ENCODE data around the gene STPG4. TPM values are rescaled to one million over a fixed set of nuclear protein-coding genes. Genes with fewer than 3 reads are reported as not detected.
"Not testable (repeated sequence)": the region's sequence is repeated elsewhere in the genome, so short reads cannot be mapped to it uniquely, and the experiment has no call there.

STPG4 gene, protein sequence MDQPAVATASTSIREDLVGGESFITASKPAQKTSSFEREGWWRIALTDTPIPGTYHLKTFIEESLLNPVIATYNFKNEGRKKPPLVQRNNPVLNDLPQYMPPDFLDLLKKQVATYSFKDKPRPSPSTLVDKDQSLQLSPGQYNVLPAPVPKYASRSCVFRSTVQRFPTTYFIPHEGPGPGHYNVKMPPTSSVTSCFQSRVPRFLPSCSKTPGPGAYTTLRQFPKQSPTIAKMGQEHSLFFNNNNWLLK
- not detected in 2 replicates for total RNA-seq (2014; rRNA removed; shearing (Covaris generic))

DNA sequence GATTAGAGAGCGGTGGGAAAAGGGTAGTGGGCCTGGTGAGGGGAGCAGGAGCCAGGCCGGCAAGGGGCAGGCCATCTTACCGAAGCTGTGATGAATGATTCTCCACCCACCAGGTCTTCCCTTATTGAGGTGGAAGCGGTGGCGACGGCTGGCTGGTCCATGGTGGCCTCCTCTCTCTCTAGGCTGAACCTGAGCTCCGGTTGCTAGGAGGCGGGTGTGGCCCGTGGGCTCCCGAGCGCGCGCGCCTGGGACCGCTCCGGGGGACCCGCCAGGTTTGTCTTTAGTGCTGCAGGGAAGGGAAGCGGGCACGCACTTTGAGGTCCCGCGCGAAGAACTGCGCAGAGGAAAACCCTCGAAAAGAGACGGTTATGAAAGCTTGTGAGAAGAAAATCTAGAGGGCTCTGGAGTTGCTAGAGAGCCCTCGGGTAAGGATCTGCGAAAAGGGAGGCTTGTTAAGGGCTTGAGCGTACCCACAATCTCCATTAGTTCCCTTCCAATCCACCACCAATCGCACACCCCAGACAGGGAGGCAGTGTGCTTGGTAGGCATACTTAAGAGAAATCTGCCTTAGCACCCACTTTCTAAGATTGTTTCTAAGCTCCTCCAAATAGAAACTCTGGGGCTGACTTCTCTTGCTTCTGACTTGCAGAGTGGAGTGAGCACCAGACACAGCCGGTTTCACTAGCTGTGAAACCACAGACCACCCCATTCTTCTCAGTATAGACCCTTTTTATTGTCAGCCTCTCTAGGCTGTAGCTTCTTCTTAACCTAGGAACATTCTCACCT lies at the start of gene STPG4:
Gene STPG4, minus strand, starts transcription at position 218 of the 786 bp plus-strand sequence. Its CDS starts 57 bp downstream, at position 161.
- Histone ChIP-seq H3K4me3 (ENCODE audit: insufficient read depth, low read depth, low read length) (no peak within 1 kb of the TSS), H3K36me3 (replicated peaks; ENCODE audit: control insufficient read depth, insufficient read depth, low read length) (peaks cover 5% of the 10 kb centered on the region), H3K27me3 (ENCODE audit: control insufficient read depth, insufficient read depth, low read length) (no peaks in the 10 kb centered on the region)
- peak; percentile 47 for DNase-seq

DNA sequence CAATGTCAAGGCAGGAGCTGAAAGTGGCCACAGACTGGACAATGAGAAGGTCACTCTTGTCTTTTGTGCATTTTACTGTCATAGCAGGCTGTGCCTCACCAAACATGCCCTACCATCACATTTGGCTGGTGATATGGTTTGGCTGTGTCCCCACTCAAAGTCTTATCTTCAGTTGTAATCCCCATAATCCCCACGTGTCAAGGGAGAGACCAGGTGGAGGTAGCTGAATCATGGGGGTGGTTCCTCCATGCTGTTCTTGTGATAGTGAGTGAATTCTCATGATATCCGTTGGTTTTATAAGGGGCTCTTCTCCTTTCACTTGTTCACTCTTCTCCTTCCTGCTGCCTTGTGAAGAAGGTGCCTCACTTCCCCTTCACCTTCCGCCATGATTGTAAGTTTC lies 49.6 kb upstream of the STPG4 start:
- Histone ChIP-seq H3K27me3 (ENCODE audit: control insufficient read depth, insufficient read depth, low read length) (no peaks in the 10 kb centered on the region), H3K4me3 (ENCODE audit: insufficient read depth, low read depth, low read length) (no peak overlapping the region), H3K36me3 (replicated peaks; ENCODE audit: control insufficient read depth, insufficient read depth, low read length) (no peaks in the 10 kb centered on the region)
- no peak for DNase-seq

DNA sequence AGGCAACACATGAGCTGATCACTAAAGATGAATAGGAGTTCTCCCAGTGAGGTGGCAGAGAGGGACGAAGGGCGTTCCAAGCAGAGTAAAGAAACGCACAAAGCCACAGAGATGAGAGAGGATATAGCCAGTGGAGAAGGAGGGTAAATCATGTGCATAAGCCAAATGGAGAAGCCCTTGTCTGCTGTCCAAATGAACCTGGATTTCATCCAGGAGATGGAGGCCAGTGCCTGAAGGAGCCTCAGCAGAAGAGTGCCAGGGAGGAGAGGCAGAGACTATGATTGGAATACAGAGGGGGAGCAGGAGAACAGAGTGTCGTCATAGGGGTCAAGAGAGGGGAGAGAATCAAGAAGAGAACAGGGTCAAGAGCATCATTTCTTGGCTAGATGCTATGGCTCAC lies 48.9 kb upstream of the STPG4 start:
- no peaks in the 10 kb centered on the region for H3K36me3 ChIP-seq (replicated peaks; ENCODE audit: control insufficient read depth, insufficient read depth, low read length)
- no peak overlapping the region for H3K4me3 ChIP-seq (ENCODE audit: insufficient read depth, low read depth, low read length)
- no peaks in the 10 kb centered on the region for H3K27me3 ChIP-seq (ENCODE audit: control insufficient read depth, insufficient read depth, low read length)
- DNase-seq: no peak

DNA sequence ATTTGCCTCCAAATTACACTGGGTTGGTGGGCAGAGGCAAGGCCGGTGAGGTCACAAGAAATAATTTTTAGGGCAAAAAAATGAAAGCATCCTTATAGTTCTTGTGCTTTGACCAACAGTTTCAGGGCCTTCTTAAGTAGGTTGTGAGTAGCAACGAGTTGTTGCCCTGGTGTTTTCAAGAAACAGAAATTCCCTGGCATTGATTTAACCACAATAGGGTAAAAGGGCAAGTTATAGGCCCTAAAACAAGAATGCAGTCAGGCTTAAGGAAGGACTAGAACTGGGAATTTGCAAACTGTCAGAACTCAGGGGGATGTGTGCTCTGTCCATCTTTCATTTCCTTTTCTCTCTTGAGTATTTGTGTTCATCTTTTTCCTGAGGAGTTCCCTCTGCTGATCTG lies 46.1 kb upstream of the STPG4 start:
- H3K4me3 ChIP-seq (ENCODE audit: insufficient read depth, low read depth, low read length): no peak overlapping the region
- H3K27me3 ChIP-seq (ENCODE audit: control insufficient read depth, insufficient read depth, low read length): no peaks in the 10 kb centered on the region
- H3K36me3 ChIP-seq (replicated peaks; ENCODE audit: control insufficient read depth, insufficient read depth, low read length): no peaks in the 10 kb centered on the region
- DNase-seq: no peak

DNA sequence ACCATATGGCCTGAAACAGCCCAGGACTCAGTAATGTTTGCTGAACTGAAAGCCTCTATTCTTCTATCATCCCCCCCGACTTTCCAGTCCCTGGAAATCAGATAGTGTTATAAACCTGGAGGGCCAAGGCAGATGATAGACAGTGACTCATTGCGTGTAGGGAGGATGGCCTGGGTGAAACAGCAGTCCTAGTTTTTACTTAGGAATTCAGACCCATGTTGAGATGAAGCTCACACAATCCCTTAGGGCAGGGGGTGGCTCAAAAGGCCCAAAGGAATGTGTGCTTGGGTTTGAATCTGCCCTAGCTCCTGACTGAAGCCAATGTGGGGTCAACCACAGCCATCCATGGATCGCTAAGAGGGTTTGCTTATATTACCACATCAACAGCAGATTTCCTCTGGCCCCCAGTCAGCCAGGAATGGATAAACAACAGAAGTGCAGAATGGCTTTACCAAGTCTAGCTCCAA lies 43.9 kb upstream of the STPG4 start:
- Histone ChIP-seq H3K4me3 (ENCODE audit: insufficient read depth, low read depth, low read length) (no peak overlapping the region), H3K36me3 (replicated peaks; ENCODE audit: control insufficient read depth, insufficient read depth, low read length) (no peaks in the 10 kb centered on the region), H3K27me3 (ENCODE audit: control insufficient read depth, insufficient read depth, low read length) (no peaks in the 10 kb centered on the region)
- no peak for DNase-seq

DNA sequence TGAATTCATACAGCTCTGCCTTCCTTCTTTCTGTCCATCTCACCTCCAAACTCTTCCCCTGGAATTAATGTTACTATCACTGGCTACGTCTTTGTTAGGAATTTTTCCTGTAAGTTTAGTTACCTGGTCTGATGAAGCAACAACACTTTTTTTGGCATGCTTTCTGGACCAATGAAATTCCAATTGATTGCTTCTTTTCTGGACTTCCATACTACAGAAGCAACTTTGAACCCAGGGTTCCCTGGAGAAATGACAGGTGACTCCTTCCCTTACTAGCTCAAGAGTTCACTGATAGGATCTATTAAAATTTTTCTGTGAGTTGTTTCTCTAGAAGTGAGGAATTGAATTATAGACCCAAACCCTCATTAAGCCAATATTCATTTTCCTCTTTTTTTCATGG lies 41.4 kb upstream of the STPG4 start:
- Histone ChIP-seq H3K27me3 (ENCODE audit: control insufficient read depth, insufficient read depth, low read length) (no peaks in the 10 kb centered on the region), H3K4me3 (ENCODE audit: insufficient read depth, low read depth, low read length) (no peak overlapping the region), H3K36me3 (replicated peaks; ENCODE audit: control insufficient read depth, insufficient read depth, low read length) (no peaks in the 10 kb centered on the region)
- no peak for DNase-seq

DNA sequence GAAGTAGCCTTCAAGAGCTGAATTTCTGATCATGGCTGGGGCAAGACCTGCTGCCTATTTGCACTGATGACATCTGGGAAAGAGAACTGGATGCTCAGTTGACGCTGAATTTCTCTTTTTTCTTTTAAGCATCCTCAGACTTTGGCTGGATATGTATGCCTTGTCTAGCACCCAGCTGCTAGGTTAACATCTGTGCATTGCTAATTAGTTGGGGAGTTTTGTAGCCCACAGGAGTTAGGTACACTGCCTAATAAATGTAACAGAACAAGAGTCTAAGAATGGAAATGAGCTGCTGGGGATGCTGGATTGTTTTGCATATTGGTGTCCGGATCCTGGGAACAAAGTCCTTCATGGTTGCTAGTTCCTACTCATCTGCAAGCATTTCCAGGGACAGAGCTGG lies 40.9 kb upstream of the STPG4 start:
- H3K4me3 ChIP-seq (ENCODE audit: insufficient read depth, low read depth, low read length): no peak overlapping the region
- no peaks in the 10 kb centered on the region for H3K36me3 ChIP-seq (replicated peaks; ENCODE audit: control insufficient read depth, insufficient read depth, low read length)
- DNase-seq: no peak
- no peaks in the 10 kb centered on the region for H3K27me3 ChIP-seq (ENCODE audit: control insufficient read depth, insufficient read depth, low read length)

DNA sequence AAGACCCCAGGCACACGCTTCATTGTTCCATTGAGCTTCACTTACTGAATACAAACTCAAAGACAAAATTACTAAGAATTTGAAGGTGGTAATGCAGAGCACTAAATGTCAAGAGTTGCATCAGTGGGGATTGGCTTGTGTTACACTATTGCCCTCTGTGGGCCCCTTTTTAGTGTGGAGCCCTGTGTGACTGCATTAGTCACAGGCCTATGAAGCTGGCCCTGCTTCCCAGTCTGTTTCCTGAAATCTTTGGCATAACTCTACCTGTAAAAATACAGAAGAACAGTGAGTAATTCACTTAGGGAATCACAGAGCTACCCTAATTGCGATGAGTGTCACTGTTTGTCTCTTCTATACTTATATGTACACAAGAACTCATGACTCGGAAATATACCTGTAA lies 40.0 kb upstream of the STPG4 start:
- DNase-seq: no peak
- Histone ChIP-seq H3K36me3 (replicated peaks; ENCODE audit: control insufficient read depth, insufficient read depth, low read length) (no peaks in the 10 kb centered on the region), H3K27me3 (ENCODE audit: control insufficient read depth, insufficient read depth, low read length) (no peaks in the 10 kb centered on the region), H3K4me3 (ENCODE audit: insufficient read depth, low read depth, low read length) (no peak overlapping the region)

DNA sequence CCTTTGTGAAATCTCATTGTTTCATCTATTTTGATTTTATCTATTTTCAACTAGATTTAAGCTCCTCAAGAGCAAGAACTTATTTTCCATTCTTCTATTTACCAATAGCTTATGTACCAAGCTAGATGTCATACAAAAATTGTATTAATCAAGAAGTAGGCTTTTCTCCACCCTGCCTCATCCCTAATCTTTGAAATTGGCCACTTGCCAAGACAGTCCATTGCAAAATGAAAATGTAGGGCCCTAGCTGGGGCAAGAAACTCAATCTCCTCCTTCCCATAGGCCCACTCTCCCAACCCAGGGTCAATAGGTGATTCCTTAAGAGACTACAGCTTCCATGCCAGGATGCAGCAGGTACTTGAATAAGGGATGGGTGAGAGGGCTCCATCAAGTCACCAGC lies 39.3 kb upstream of the STPG4 start:
- H3K27me3 ChIP-seq (ENCODE audit: control insufficient read depth, insufficient read depth, low read length): no peaks in the 10 kb centered on the region
- H3K36me3 ChIP-seq (replicated peaks; ENCODE audit: control insufficient read depth, insufficient read depth, low read length): no peaks in the 10 kb centered on the region
- DNase-seq: no peak
- H3K4me3 ChIP-seq (ENCODE audit: insufficient read depth, low read depth, low read length): no peak overlapping the region

DNA sequence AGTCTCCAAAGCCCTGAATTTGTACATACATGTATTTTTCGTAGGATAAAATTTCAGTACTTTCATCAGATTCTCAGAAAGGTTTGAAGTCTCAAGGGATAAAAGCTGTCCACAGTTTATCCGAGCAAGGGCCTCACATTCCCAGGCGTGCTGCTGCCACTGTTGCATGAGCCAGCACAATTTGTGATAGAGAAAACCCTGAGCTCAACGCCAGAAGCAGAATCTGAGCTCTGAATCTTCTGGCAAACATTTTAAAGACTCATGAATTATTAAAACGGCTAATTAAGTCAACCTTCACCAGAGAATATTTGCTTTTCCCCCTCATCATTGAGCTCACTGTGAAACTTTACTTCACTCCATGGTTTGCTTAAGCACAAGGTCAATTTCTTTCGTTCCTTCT lies 38.5 kb upstream of the STPG4 start:
- no peak for DNase-seq
- H3K36me3 ChIP-seq (replicated peaks; ENCODE audit: control insufficient read depth, insufficient read depth, low read length): no peaks in the 10 kb centered on the region
- H3K4me3 ChIP-seq (ENCODE audit: insufficient read depth, low read depth, low read length): no peak overlapping the region
- no peaks in the 10 kb centered on the region for H3K27me3 ChIP-seq (ENCODE audit: control insufficient read depth, insufficient read depth, low read length)

DNA sequence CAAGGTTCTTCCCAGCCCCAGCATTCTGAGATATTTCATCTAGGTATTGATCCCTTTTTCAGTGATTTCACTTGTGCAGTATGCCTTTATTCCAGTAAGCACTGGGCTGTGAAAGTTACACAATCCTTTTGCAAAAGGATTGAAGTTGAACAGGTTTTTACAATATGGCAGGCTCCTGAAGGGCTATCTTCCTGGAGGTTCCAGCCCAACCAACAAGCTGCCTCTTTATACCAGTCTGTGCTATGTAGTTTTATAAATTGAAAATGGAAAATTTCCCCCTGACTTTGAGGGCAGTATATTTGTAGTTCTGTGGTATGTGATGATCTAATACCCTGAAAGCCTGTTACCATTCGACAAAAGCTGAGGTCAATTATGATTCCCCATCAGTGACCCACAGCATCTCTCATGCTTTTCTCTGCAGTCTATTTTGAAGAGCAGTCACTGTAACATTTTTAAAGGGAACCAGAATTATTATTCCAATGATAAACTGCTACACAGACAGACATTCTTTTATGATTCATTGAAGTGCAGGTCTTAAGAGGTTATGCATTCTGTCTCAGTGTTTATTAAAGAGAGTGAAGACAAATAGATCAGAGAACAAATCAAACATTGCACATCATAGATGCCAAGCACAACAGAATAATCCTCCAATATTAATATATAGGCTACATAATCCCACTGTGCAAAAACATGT lies 35.2 kb upstream of the STPG4 start:
- Histone ChIP-seq H3K36me3 (replicated peaks; ENCODE audit: control insufficient read depth, insufficient read depth, low read length) (no peaks in the 10 kb centered on the region), H3K27me3 (ENCODE audit: control insufficient read depth, insufficient read depth, low read length) (no peaks in the 10 kb centered on the region), H3K4me3 (ENCODE audit: insufficient read depth, low read depth, low read length) (no peak overlapping the region)
- DNase-seq: no peak

DNA sequence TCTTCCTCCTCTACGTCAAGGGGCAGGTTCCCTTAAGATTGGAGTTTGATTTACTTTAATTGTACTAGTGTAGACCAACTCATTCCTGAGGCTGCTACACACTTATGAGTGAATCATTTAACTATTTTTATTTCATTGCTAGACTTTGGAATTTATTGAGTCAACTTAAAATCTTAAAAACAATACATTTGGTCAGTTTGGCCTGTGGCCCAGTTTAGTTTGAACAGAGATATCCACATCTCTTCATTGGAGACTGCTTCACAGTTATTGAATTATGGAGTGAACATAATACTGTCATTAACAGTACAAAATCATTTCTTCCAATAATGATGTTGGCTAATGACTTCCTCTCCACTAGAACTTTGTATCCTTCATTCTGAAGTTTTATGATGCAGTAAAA lies 34.5 kb upstream of the STPG4 start:
- H3K4me3 ChIP-seq (ENCODE audit: insufficient read depth, low read depth, low read length): no peak overlapping the region
- no peak for DNase-seq
- no peaks in the 10 kb centered on the region for H3K27me3 ChIP-seq (ENCODE audit: control insufficient read depth, insufficient read depth, low read length)
- H3K36me3 ChIP-seq (replicated peaks; ENCODE audit: control insufficient read depth, insufficient read depth, low read length): no peaks in the 10 kb centered on the region

DNA sequence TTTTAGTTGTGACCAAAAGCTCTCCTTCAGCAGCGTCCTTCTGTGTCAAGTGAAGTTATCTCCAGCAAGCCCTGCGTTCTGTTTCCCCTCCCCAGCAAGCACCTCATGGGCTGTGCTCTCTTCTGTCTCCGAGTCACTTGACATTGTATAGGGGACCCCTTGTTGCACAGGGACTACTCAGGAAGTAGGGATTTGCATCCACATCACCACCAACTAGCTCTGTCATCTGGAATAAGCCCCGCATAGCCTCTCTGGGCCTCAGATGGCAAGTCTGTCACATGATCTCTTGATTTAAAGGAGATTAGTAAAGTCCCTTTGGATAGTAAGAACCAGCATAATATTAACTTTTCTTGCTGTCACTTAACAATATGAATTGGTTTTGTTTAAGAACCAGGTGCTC lies 32.0 kb upstream of the STPG4 start:
- Histone ChIP-seq H3K36me3 (replicated peaks; ENCODE audit: control insufficient read depth, insufficient read depth, low read length) (no peaks in the 10 kb centered on the region), H3K27me3 (ENCODE audit: control insufficient read depth, insufficient read depth, low read length) (no peaks in the 10 kb centered on the region), H3K4me3 (ENCODE audit: insufficient read depth, low read depth, low read length) (no peak overlapping the region)
- no peak for DNase-seq

DNA sequence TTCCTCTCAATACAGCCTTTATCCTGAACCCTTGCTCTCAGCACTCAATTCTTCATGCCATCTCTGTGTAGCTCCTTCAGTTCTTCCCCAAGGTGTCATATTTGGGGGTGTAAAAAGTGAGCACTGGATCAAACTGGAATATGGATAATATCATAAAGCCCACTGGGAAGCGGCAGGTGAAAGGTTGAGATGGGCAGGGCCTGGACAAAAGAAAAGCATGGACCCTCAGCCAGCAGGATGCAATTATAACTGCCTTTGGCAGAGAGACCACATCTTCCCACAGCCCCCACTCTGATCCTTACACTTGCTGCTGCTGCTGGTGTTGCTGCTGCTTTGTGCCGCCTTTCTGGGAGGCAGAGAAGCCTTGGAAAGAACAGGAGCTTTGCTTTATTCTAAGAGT lies 31.2 kb upstream of the STPG4 start:
- no peak for DNase-seq
- Histone ChIP-seq H3K4me3 (ENCODE audit: insufficient read depth, low read depth, low read length) (no peak overlapping the region), H3K27me3 (ENCODE audit: control insufficient read depth, insufficient read depth, low read length) (no peaks in the 10 kb centered on the region), H3K36me3 (replicated peaks; ENCODE audit: control insufficient read depth, insufficient read depth, low read length) (no peaks in the 10 kb centered on the region)

DNA sequence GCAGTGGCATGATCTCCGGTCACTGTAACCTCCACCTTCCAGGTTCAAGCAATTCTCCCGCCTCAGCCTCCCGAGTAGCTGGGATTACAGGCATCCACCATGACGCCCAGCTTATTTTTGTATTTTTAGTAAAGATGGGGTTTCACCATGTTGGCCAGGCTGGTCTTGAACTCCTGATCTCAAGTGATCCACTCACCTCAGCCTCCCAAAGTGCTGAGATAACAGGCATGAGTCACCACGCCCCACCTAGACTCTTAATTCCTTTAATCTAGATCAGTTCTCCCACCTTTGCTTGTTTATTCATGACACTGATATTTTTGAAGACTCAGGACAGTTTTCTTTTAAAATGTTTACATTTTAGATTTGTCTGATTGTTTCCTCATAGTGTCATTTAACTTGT lies 30.0 kb upstream of the STPG4 start:
- not testable (repeated sequence) for H3K4me3 ChIP-seq (ENCODE audit: insufficient read depth, low read depth, low read length); H3K36me3 ChIP-seq (replicated peaks; ENCODE audit: control insufficient read depth, insufficient read depth, low read length); H3K27me3 ChIP-seq (ENCODE audit: control insufficient read depth, insufficient read depth, low read length); DNase-seq
